Measurements from ENCODE around the gene SENP3. TPM values are rescaled to one million over a fixed set of nuclear protein-coding genes. Genes with fewer than 3 reads are reported as not detected.

Gene SENP3
- total RNA-seq, 2 experiments from 2014 or later = 50.8 to 53.2 TPM

DNA sequence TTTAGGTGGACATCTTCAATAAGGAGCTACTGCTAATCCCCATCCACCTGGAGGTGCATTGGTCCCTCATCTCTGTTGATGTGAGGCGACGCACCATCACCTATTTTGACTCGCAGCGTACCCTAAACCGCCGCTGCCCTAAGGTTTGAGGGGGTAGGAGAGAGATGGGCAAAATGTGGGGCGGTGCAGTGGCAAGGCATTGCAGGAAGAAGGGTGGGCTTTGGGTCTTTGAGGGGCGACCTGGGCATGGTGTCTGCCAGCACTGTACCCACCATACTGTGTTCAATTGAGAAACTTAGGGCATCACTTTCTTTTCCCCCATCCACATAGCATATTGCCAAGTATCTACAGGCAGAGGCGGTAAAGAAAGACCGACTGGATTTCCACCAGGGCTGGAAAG, 8.6 kb downstream of the SENP3 start:
- intact Hi-C loops (cut with micrococcal nuclease) = loop anchor here (5.0 kb wide), 1 partner anchor 272 kb away; no protein-coding TSS in a partner anchor
- POLR2A ChIA-PET = interaction anchor here (1.2 to 5.9 kb wide), 2 partner anchors 14 to 92 kb away, joined by 4 to 61 read pairs; partner anchors contain the start of gene MPDU1
- Mint-ChIP-seq H3K36me3 (peaks cover 46% of the 10 kb centered on the region), H3K4me1 (ENCODE audit: low read depth) (peaks cover 29% of the 10 kb centered on the region), H3K27ac (no peak overlapping the region), H3K27me3 (peaks cover 2% of the 10 kb centered on the region), H3K9me3 (no peaks in the 10 kb centered on the region), H3K4me3 (no peak overlapping the region)
- DNase-seq = no peak
- CTCF ChIA-PET = interaction anchor here (0.9 to 3.1 kb wide), 4 partner anchors 9 to 215 kb away, joined by 3 to 25 read pairs (median 7); partner anchors contain the start of gene SENP3

DNA sequence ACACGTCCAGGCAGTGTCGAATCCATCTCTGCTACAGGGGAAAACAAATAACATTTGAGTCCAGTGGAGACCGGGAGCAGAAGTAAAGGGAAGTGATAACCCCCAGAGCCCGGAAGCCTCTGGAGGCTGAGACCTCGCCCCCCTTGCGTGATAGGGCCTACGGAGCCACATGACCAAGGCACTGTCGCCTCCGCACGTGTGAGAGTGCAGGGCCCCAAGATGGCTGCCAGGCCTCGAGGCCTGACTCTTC, 10.5 kb downstream of the SENP3 start:
- Mint-ChIP-seq H3K9me3 (no peaks in the 10 kb centered on the region), H3K27ac (peak overlapping the region; percentile 100), H3K4me3 (peak overlapping the region; percentile 99), H3K27me3 (peaks cover 2% of the 10 kb centered on the region), H3K36me3 (peaks cover 56% of the 10 kb centered on the region), H3K4me1 (ENCODE audit: low read depth) (peaks cover 46% of the 10 kb centered on the region)
- intact Hi-C loops (cut with micrococcal nuclease) = loop anchor here (1.0 to 5.0 kb wide), 9 partner anchors 11 to 319 kb away; partner anchors contain the start of genes EIF5A, ELP5, POLR2A and SENP3
- ChIA-PET CTCF (interaction anchor here (1.4 to 3.1 kb wide), 4 partner anchors 11 to 217 kb away, joined by 3 to 25 read pairs (median 7); partner anchors contain the start of genes SENP3 and TP53), POLR2A (interaction anchor here (0.5 to 5.9 kb wide), 5 partner anchors 11 to 283 kb away, joined by 3 to 61 read pairs (median 4); partner anchors contain the start of genes MPDU1, SENP3 and TP53)
- no peak for DNase-seq

DNA sequence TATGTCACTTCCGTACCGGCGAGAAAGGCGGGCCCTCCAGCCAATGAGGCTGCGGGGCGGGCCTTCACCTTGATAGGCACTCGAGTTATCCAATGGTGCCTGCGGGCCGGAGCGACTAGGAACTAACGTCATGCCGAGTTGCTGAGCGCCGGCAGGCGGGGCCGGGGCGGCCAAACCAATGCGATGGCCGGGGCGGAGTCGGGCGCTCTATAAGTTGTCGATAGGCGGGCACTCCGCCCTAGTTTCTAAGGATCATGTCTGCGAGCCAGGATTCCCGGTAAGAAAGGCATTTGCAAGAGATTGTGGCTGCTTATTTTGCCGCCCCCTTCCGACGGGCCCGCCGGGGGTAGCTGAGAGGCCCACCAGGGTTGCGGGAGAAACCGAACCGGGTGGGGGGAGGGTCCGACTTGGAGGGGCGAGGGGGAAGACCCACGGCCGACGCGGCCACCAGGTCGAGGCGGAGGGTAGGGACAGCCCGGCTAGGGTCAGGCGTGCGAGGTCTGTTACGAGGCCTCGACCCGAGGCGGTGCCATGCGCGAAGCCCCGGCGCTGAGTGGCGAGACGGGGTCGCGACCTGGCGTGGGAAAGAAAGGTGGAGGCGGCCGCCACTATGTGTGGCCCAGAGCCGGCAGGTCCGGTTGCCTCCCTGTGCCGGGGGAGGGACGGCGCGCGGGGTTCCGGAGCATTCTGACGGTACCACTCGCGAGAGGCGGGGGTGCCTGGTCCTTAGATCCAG, 11.0 kb downstream of the SENP3 start:
- Mint-ChIP-seq H3K27ac (peak overlapping the region; percentile 100), H3K4me1 (ENCODE audit: low read depth) (peaks cover 50% of the 10 kb centered on the region), H3K9me3 (no peaks in the 10 kb centered on the region), H3K4me3 (peak overlapping the region; percentile 99), H3K36me3 (peaks cover 57% of the 10 kb centered on the region), H3K27me3 (peaks cover 2% of the 10 kb centered on the region)
- DNase-seq = peak; percentile 100
- ChIA-PET CTCF (interaction anchor here (1.4 to 3.1 kb wide), 4 partner anchors 11 to 115 kb away, joined by 3 to 25 read pairs (median 5); partner anchors contain the start of genes SENP3 and TP53), POLR2A (interaction anchor here (0.5 to 5.9 kb wide), 10 partner anchors 8 to 284 kb away, joined by 3 to 61 read pairs (median 4); partner anchors contain the start of genes MPDU1, SENP3, TP53 and WRAP53)
- intact Hi-C loops (cut with micrococcal nuclease) = loop anchor here (1.0 to 5.0 kb wide), 10 partner anchors 11 to 320 kb away; partner anchors contain the start of genes EIF5A, ELP5, MPDU1 and POLR2A

DNA sequence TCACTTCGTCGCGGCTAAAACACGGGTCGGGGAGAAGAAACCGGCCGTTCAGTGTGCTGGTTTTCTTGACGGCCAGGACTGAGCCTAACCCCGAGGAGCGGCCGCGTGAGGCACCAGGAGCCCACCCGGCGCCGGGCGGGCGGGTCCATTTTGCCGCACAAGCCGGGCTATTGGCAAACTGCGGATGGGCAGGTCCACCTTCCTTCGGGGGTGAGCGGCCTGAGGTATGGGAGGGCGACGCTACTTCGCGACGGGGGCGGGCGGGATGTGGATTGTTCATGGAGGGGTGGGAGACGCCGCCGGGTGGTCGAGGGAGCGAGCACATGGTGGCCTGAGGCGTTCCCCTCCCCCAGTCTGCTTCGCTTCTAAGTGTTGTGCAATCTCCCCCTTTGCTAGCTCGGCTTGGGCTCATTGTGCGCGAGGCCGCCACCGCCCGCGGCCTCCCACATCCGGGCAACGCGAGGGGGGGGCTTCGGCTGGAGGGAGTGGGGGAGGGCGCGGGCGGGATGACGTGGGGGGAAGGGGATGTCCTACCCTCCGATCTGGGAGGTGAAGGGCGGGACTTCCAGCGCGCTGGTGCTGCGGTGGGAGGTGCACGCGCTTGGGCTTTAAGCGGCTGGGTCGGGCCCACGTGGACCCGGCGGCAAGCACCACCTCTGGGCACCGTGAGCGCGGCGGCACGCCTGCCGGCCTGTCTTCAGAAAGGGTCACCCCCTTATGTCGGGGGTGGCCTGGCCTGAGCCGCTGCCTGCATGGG, 11.8 kb downstream of the SENP3 start:
- peaks cover 58% of the 10 kb centered on the region for H3K4me1 Mint-ChIP-seq (ENCODE audit: low read depth)
- H3K36me3 Mint-ChIP-seq = peaks cover 65% of the 10 kb centered on the region
- POLR2A ChIA-PET = interaction anchor here (0.6 to 5.9 kb wide), 12 partner anchors 9 to 265 kb away, joined by 3 to 61 read pairs (median 4); partner anchors contain the start of genes MPDU1, POLR2A, SENP3 and TP53
- CTCF ChIA-PET = interaction anchor here (1.4 to 2.5 kb wide), 5 partner anchors 12 to 114 kb away, joined by 3 to 8 read pairs (median 5); partner anchors contain the start of genes SENP3, TP53 and WRAP53
- H3K27me3 Mint-ChIP-seq = peaks cover 2% of the 10 kb centered on the region
- H3K9me3 Mint-ChIP-seq = no peaks in the 10 kb centered on the region
- DNase-seq = peak; percentile 95
- H3K27ac Mint-ChIP-seq = peak overlapping the region; percentile 100
- intact Hi-C loops (cut with micrococcal nuclease) = loop anchor here (1.0 to 5.0 kb wide), 4 partner anchors 10 to 321 kb away; partner anchors contain the start of genes ELP5 and MPDU1
- H3K4me3 Mint-ChIP-seq = peak overlapping the region; percentile 99

DNA sequence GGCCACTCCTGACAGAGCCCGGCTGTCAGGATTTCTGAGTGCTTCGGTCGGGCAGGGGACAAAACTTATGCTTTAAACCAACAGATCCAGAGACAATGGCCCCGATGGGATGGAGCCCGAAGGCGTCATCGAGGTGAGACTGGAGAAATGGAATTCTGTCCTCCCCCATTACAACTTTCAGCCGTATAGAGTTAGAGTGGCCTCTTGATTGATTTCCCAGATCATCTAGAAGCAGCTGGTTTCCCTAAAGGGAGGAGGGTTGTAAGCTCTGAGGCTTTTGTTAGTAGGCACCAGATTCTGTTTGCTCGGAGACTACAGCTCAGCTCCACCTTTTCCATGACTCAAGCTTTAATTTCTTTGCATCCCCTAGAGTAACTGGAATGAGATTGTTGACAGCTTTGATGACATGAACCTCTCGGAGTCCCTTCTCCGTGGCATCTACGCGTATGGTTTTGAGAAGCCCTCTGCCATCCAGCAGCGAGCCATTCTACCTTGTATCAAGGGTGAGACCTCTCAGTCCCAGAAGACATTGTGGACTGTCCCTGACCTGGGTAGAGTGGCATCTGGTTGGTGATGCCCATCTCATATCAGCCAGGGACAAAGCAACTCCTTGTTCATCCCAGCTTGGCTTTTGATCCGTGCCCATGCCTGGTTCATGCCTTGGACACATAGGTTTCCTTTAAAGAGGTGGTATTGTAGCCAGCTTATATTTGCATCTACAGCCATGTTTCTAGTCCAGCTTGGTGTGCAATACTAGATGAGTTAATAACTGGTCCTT, 12.6 kb downstream of the SENP3 start:
- ChIA-PET CTCF (interaction anchor here (1.4 to 2.5 kb wide), 4 partner anchors 13 to 113 kb away, joined by 4 to 8 read pairs (median 6); partner anchors contain the start of genes SENP3, TP53 and WRAP53), POLR2A (interaction anchor here (0.7 to 5.9 kb wide), 13 partner anchors 9 to 266 kb away, joined by 3 to 61 read pairs (median 5); partner anchors contain the start of genes MPDU1, NEURL4, POLR2A and SENP3)
- Mint-ChIP-seq H3K27ac (peak overlapping the region; percentile 77), H3K9me3 (no peaks in the 10 kb centered on the region), H3K4me1 (ENCODE audit: low read depth) (peaks cover 63% of the 10 kb centered on the region), H3K4me3 (peak overlapping the region; percentile 99), H3K27me3 (peaks cover 2% of the 10 kb centered on the region), H3K36me3 (peaks cover 67% of the 10 kb centered on the region)
- intact Hi-C loops (cut with micrococcal nuclease) = loop anchor here (5.0 kb wide), 1 partner anchor 268 kb away; no protein-coding TSS in a partner anchor
- DNase-seq = no peak

DNA sequence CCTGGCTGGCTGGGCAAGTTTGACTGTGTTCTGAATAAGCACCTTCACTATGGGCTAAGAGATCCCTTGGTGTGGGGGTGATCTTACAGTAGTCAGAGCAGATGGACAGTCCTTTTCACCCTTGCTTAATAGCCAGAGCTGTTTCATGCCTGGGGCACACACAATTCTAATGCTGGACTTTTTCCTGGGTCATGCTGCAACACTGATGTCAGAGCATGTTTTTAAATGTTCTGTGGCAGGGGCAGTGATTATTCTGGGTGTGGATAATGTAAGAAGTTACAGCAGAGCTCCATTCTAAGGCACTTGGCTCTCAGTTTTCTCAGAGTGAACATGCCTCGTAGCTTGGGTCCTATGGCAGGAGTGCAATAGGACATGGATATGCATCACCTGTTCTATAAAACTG, 13.8 kb downstream of the SENP3 start:
- H3K4me1 Mint-ChIP-seq (ENCODE audit: low read depth) = peaks cover 73% of the 10 kb centered on the region
- no peaks in the 10 kb centered on the region for H3K9me3 Mint-ChIP-seq
- DNase-seq = no peak
- H3K4me3 Mint-ChIP-seq = peak overlapping the region; percentile 99
- peaks cover 2% of the 10 kb centered on the region for H3K27me3 Mint-ChIP-seq
- CTCF ChIA-PET = interaction anchor here (1.0 to 2.5 kb wide), 3 partner anchors 14 to 112 kb away, joined by 3 to 8 read pairs (median 7); partner anchors contain the start of genes TP53 and WRAP53
- peaks cover 71% of the 10 kb centered on the region for H3K36me3 Mint-ChIP-seq
- intact Hi-C loops (cut with micrococcal nuclease) = no loop called here
- H3K27ac Mint-ChIP-seq = peak overlapping the region; percentile 77
- POLR2A ChIA-PET = interaction anchor here (0.7 to 5.9 kb wide), 9 partner anchors 9 to 246 kb away, joined by 3 to 61 read pairs (median 5); partner anchors contain the start of genes ACAP1, MPDU1, NEURL4 and SENP3

DNA sequence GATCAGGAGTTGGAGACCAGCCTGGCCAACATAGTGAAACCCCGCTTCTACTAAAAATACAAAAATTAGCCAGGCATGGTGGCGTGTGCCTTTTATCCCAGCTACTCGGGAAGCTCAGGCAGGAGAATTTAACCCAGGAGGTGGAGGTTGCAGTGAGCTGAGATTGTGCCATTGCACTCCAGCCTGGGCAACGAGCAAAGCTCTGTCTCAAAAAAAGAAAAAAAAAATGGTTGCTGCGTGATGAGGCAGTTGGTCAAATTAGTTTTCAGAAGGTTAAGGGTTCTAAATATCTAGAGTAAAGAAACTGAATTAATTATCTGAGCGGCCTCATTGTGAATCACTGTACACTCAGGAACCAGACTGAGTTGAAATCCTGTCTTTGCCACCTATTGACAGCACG, 14.2 kb downstream of the SENP3 start:
- ChIA-PET CTCF (interaction anchor here (1.0 to 2.5 kb wide), 4 partner anchors 14 to 112 kb away, joined by 3 to 8 read pairs (median 5); partner anchors contain the start of genes TP53 and WRAP53), POLR2A (interaction anchor here (0.6 to 5.9 kb wide), 9 partner anchors 8 to 247 kb away, joined by 3 to 61 read pairs (median 5); partner anchors contain the start of genes ACAP1, MPDU1, NEURL4 and SENP3)
- peak overlapping the region; percentile 77 for H3K27ac Mint-ChIP-seq
- peaks cover 2% of the 10 kb centered on the region for H3K27me3 Mint-ChIP-seq
- H3K36me3 Mint-ChIP-seq = peaks cover 72% of the 10 kb centered on the region
- peak overlapping the region; percentile 99 for H3K4me3 Mint-ChIP-seq
- intact Hi-C loops (cut with micrococcal nuclease) = no loop called here
- H3K9me3 Mint-ChIP-seq = no peaks in the 10 kb centered on the region
- DNase-seq = no peak
- peaks cover 78% of the 10 kb centered on the region for H3K4me1 Mint-ChIP-seq (ENCODE audit: low read depth)

DNA sequence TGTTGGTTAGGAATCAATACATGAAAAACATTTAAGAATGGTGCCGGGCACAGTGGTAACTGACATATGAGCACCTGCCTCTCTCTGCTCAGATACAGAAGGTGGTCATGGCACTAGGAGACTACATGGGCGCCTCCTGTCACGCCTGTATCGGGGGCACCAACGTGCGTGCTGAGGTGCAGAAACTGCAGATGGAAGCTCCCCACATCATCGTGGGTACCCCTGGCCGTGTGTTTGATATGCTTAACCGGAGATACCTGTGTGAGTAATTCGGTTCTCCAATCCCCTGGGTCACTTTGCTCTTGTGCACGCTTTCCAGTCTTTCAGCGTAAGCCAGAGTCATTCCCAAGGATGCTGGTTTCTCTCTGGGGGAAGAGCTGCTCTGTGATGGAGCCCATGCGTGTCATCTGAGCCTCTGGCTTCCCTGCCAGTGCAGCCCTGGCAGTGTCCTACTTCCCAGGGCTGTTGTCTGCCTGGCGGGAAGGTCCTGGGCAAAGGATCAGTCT, 14.8 kb downstream of the SENP3 start:
- H3K27ac Mint-ChIP-seq = peak overlapping the region; percentile 71

DNA sequence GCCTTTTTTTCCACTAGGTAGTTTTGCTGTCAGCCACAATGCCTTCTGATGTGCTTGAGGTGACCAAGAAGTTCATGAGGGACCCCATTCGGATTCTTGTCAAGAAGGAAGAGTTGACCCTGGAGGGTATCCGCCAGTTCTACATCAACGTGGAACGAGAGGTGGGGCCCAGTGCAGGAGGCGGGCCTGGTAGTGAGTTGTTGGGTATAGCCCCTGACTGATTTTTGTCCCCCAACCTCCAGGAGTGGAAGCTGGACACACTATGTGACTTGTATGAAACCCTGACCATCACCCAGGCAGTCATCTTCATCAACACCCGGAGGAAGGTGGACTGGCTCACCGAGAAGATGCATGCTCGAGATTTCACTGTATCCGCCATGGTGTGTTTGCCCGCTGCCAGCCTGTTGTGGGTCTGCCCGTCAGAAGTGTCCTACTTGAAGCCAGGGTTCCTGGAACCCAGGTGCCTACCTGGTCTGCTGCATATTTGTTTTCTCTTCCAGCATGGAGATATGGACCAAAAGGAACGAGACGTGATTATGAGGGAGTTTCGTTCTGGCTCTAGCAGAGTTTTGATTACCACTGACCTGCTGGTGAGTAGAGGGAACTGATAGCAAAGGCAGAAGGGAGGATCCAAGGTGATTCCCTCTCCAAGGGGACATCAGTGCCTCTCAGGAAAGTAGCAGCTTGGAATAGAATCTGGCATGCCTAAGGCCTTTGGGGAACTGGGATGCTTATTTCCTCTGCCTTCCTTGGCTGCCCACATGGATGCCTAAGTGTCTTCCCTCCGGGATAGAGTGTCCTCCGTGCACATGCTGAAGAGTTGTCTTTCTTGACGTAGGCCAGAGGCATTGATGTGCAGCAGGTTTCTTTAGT, 15.8 kb downstream of the SENP3 start:
- CTCF ChIA-PET = no interaction called here
- no peak for DNase-seq

More for the DNA sequence above, 14.8 kb downstream of the SENP3 start:
- H3K4me1 Mint-ChIP-seq (ENCODE audit: low read depth) = peaks cover 80% of the 10 kb centered on the region
- intact Hi-C loops (cut with micrococcal nuclease) = no loop called here
- peak overlapping the region; percentile 12 for H3K4me3 Mint-ChIP-seq
- H3K36me3 Mint-ChIP-seq = peaks cover 75% of the 10 kb centered on the region
- CTCF ChIA-PET = interaction anchor here (1.0 to 2.5 kb wide), 3 partner anchors 13 to 111 kb away, joined by 3 to 7 read pairs (median 3); partner anchors contain the start of genes TP53 and WRAP53
- no peak for DNase-seq
- no peaks in the 10 kb centered on the region for H3K9me3 Mint-ChIP-seq
- peaks cover 2% of the 10 kb centered on the region for H3K27me3 Mint-ChIP-seq
- POLR2A ChIA-PET = interaction anchor here (0.6 to 5.9 kb wide), 7 partner anchors 8 to 266 kb away, joined by 3 to 61 read pairs (median 5); partner anchors contain the start of genes ACAP1, MPDU1, NEURL4 and TP53

More for the DNA sequence above, 15.8 kb downstream of the SENP3 start:
- Mint-ChIP-seq H3K4me1 (ENCODE audit: low read depth) (peaks cover 87% of the 10 kb centered on the region), H3K27me3 (peaks cover 2% of the 10 kb centered on the region), H3K36me3 (peaks cover 73% of the 10 kb centered on the region), H3K9me3 (no peaks in the 10 kb centered on the region), H3K4me3 (peak overlapping the region; percentile 32), H3K27ac (peak overlapping the region; percentile 95)
- intact Hi-C loops (cut with micrococcal nuclease) = no loop called here
- POLR2A ChIA-PET = interaction anchor here (1.0 to 1.3 kb wide), 2 partner anchors 11 to 109 kb away, joined by 3 to 4 read pairs; no protein-coding TSS in a partner anchor
